Body of pancreas (tissue), 4 donors: ENCODE results near the gene TARM1. TPM values are rescaled to one million over a fixed set of nuclear protein-coding genes. Genes with fewer than 3 reads are reported as not detected.

Experiments
- ATAC-seq: fragments of 150-250 bp; one replicate; pipeline ENCODE4 v1.9.1; 2016
- DNase-seq, 4 donors: peaks; one replicate each; pipeline ENCODE4 v3.0.0-alpha.2; 2019
- H3K27ac ChIP-seq, 4 donors: fragments of 200-600 bp; sonication (generic); 1 replicate in 3 of 4; 2 replicates in 1 of 4; pipeline versions ENCODE4 v1.5.1 to v1.6.1; 2016 to 2019; ENCODE audit warnings: mild to moderate bottlenecking in 1 of 4, mixed read lengths in 1 of 4, moderate library complexity in 1 of 4
- H3K27me3 ChIP-seq, 2 donors: fragments of 200-600 bp; sonication (generic); one replicate each; pipeline ENCODE4 v1.6.0; 2016; ENCODE audit warnings: mild to moderate bottlenecking in 1 of 2
- H3K36me3 ChIP-seq, 2 donors: fragments of 200-600 bp; sonication (generic); replicated peaks in 1 of 2; 2 replicates each; pipeline ENCODE4 v1.5.1; 2016; ENCODE audit warnings: low read depth in 2 of 2; ENCODE audit not compliant: insufficient read depth in 1 of 2
- H3K4me1 ChIP-seq: fragments of 200-600 bp; sonication (generic); one replicate; pipeline ENCODE4 v1.6.0; 2016
- H3K4me3 ChIP-seq, 2 donors: fragments of 200-600 bp; sonication (generic); 1 replicate in 1 of 2; 2 replicates in 1 of 2; pipeline ENCODE4 v1.5.1; 2016 to 2019
- H3K9me3 ChIP-seq, 3 donors: fragments of 200-600 bp; sonication (generic); 1 replicate in 2 of 3; 2 replicates in 1 of 3; pipeline ENCODE4 v1.5.1; 2016
- POLR2A ChIP-seq, 3 donors: fragments of 450-650 bp; IDR thresholded peaks; one replicate each; pipeline ENCODE4 v1.6.1; 2016; ENCODE audit warnings: antibody characterized with exemption in 3 of 3, mild to moderate bottlenecking in 2 of 3
- WGBS, 2 donors: methylation state at CpG; one replicate each; pipeline ENCODE4 v1.1.5; 2017; 5-methylcytosine and 5-hydroxymethylcytosine counted together
- intact Hi-C: fragments of 100-400 bp; cut with DNase I; formaldehyde crosslinking; loops from one replicate; pipeline ENCODE4 v1.15.1; 2023
- small RNA-seq: library from RNA; depleted of rRNA; stranded (forward); fragments of <200 nt; gene quantifications from one replicate; pipeline ENCODE3, GENCODE V24; 2016
- total RNA-seq, 2 donors: library from RNA; depleted of rRNA; stranded (reverse); fragments of >200 nt; gene quantifications; one replicate each; pipeline ENCODE4 v1.1.0, GENCODE V29; 2016
- TF ChIP-seq, protein P1 (sequence below), 7 experiments: fragments of 450-650 bp in 4 of 7; fragments of 200-600 bp in 3 of 7; sonication (generic) in 3 of 7; IDR thresholded peaks; one replicate each; pipeline ENCODE4 v1.5.1; 2016 to 2019; ENCODE audit warnings: antibody characterized with exemption in 7 of 7

TARM1 gene
- total RNA-seq, 2 donors from 2014 or later = not detected

DNA sequence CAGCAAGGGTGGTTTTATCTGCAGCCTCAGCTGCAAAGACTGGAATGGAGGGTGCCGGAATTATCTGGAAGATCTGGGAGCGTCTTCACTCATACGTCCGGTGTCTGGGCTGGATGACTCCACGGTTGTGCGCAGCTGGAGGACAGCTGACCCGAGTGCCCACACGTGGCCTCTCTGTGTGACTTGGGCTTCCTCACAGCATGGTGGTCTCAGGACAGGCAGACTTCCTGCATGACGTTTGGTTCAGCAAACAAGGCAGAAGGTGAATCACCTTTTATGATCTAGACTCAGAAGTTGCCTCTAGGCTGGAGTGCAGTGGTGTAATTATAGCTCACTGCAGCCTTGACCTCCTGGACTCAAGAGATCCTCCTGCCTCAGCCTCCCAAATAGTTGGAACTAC lies 56.5 kb downstream of the TARM1 start:
- H3K27me3 ChIP-seq = no peaks in the 10 kb centered on the region
- no peak overlapping the region for H3K27ac ChIP-seq
- ATAC-seq (no peak), DNase-seq (no peak)
- H3K4me3 ChIP-seq = no peak overlapping the region
- H3K9me3 ChIP-seq = no peaks in the 10 kb centered on the region
- WGBS, 2 donors = 62 to 75% methylated on average over 2 to 9 of the region's 9 CpGs
- H3K4me1 ChIP-seq = peaks cover 11% of the 10 kb centered on the region
- TF ChIP-seq POLR2A (IDR thresholded peaks at IDR 0.05) = no peak
- TF ChIP-seq, protein P1, sequence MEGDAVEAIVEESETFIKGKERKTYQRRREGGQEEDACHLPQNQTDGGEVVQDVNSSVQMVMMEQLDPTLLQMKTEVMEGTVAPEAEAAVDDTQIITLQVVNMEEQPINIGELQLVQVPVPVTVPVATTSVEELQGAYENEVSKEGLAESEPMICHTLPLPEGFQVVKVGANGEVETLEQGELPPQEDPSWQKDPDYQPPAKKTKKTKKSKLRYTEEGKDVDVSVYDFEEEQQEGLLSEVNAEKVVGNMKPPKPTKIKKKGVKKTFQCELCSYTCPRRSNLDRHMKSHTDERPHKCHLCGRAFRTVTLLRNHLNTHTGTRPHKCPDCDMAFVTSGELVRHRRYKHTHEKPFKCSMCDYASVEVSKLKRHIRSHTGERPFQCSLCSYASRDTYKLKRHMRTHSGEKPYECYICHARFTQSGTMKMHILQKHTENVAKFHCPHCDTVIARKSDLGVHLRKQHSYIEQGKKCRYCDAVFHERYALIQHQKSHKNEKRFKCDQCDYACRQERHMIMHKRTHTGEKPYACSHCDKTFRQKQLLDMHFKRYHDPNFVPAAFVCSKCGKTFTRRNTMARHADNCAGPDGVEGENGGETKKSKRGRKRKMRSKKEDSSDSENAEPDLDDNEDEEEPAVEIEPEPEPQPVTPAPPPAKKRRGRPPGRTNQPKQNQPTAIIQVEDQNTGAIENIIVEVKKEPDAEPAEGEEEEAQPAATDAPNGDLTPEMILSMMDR (IDR thresholded peaks at IDR 0.05) = no peak
- intact Hi-C loops = loop anchor here (10.0 kb wide), 2 partner anchors 170 to 230 kb away; no protein-coding TSS in a partner anchor
- H3K36me3 ChIP-seq = no peaks in the 10 kb centered on the region

DNA sequence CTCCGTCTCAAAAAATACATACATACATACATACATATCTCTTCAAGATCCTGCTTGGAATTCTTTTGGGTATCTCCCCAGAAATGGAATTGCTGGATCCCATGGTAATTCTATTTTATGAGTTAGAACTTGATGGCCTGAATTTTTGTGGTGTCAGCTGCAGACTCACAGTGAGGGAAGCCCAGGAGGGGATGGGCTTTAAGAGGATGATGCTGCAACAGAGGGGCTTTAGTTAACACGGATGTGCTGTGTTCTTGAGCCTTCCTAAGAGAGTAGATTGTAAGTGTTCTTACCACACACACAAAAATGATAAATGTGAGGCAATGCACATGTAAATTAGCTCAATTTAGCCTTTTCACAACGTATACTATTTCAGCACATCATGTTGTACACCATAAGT lies 58.0 kb downstream of the TARM1 start:
- intact Hi-C loops = loop anchor here (10.0 kb wide), 2 partner anchors 168 to 228 kb away; no protein-coding TSS in a partner anchor
- Histone ChIP-seq H3K4me3 (no peak overlapping the region), H3K27ac (no peak overlapping the region), H3K9me3 (no peaks in the 10 kb centered on the region), H3K27me3 (no peaks in the 10 kb centered on the region), H3K36me3 (no peaks in the 10 kb centered on the region), H3K4me1 (peaks cover 11% of the 10 kb centered on the region)
- ATAC-seq (no peak), DNase-seq (no peak)
- 16 to 34% methylated on average over 2 to 3 of the region's 3 CpGs for WGBS, 2 donors
- TF ChIP-seq, protein P1 (IDR thresholded peaks at IDR 0.05) = no peak
- no peak for TF ChIP-seq POLR2A (IDR thresholded peaks at IDR 0.05)

- DNase-seq (no peak), ATAC-seq (no peak)
- TF ChIP-seq, protein P1 (IDR thresholded peaks at IDR 0.05) = no peak
- TF ChIP-seq POLR2A (IDR thresholded peaks at IDR 0.05) = no peak
- Histone ChIP-seq H3K9me3 (no peaks in the 10 kb centered on the region), H3K27ac (no peak overlapping the region), H3K27me3 (peaks cover 0 to 3% of the 10 kb centered on the region in 2 donors), H3K36me3 (no peaks in the 10 kb centered on the region), H3K4me3 (no peak overlapping the region), H3K4me1 (peaks cover 11% of the 10 kb centered on the region)
- 69 to 72% methylated on average over 13 of the region's 13 CpGs for WGBS, 2 donors
- intact Hi-C loops = loop anchor here (10.0 kb wide), 2 partner anchors 167 to 227 kb away; no protein-coding TSS in a partner anchor
Measured at GRCh38 chr19:54021932-54022331, 59.2 kb downstream of the TARM1 start.

GRCh38 chr19:54021363-54021762 lies 59.8 kb downstream of the TARM1 start:
- intact Hi-C loops = loop anchor here (10.0 kb wide), 2 partner anchors 167 to 227 kb away; no protein-coding TSS in a partner anchor

More at GRCh38 chr19:54021363-54021762, 59.8 kb downstream of the TARM1 start:
- Histone ChIP-seq H3K27ac (no peak overlapping the region), H3K27me3 (peaks cover 0 to 3% of the 10 kb centered on the region in 2 donors), H3K4me1 (peaks cover 11% of the 10 kb centered on the region), H3K4me3 (no peak overlapping the region), H3K9me3 (no peaks in the 10 kb centered on the region), H3K36me3 (no peaks in the 10 kb centered on the region)
- DNase-seq = no peak
- no peak for ATAC-seq
- WGBS, 2 donors = 73 to 92% methylated on average over 8 of the region's 8 CpGs
- TF ChIP-seq POLR2A (IDR thresholded peaks at IDR 0.05) = no peak
- TF ChIP-seq, protein P1 (IDR thresholded peaks at IDR 0.05) = no peak

Small RNA genes within 50 kb of the gene (small RNA-seq; reads per million reads assigned to genes)
- gene AC012314.20 = not detected

Other genes with a start within 250 kb of the TARM1 start
- 10 to 100 TPM; 12.2 to 30.0 TPM for gene MYADM, start 213.5 kb downstream of the TARM1 start, total RNA-seq
- under 1 TPM in 1 of 2 donors, not detected in 1; 0.26 TPM for gene PRKCG, start 199.2 kb downstream of the TARM1 start, total RNA-seq
- gene CACNG7, start 172.1 kb downstream of the TARM1 start, total RNA-seq = not detected
- not detected for gene CACNG8, start 118.4 kb downstream of the TARM1 start, total RNA-seq
- not detected for gene CACNG6, start 89.7 kb downstream of the TARM1 start, total RNA-seq
- not detected for gene VSTM1, start 17.5 kb downstream of the TARM1 start, total RNA-seq
- 1 to 10 TPM in 1 of 2 donors, not detected in 1; 2.3 TPM for gene OSCAR, start 19.4 kb upstream of the TARM1 start, total RNA-seq
- gene NDUFA3, start 21.5 kb upstream of the TARM1 start, total RNA-seq = 1 to 10 TPM; 4.7 to 5.3 TPM
- 10 to 100 TPM in 1 of 2 donors, 1 to 10 TPM in 1; 6.5 to 11.9 TPM for gene TFPT, start 34.3 kb upstream of the TARM1 start, total RNA-seq
- gene PRPF31, start 34.4 kb upstream of the TARM1 start, total RNA-seq = 10 to 100 TPM; 17.8 to 24.1 TPM
- gene CNOT3, start 56.4 kb upstream of the TARM1 start, total RNA-seq = 10 to 100 TPM; 22.4 to 51.4 TPM
- 1 to 10 TPM; 4.0 to 9.6 TPM for gene LENG1, start 78.4 kb upstream of the TARM1 start, total RNA-seq
- gene TMC4, start 91.8 kb upstream of the TARM1 start, total RNA-seq = 100 to 1,000 TPM in 1 of 2 donors, 10 to 100 TPM in 1; 57.3 to 126 TPM
- gene MBOAT7, start 108.2 kb upstream of the TARM1 start, total RNA-seq = 10 to 100 TPM; 40.5 to 98.9 TPM
- 10 to 100 TPM; 33.9 to 56.6 TPM for gene TSEN34, start 109.9 kb upstream of the TARM1 start, total RNA-seq
- gene RPS9, start 119.5 kb upstream of the TARM1 start, total RNA-seq = 1,000 to 10,000 TPM; 1,319 to 1,729 TPM
- gene LILRB3, start 141.6 kb upstream of the TARM1 start, total RNA-seq = 1 to 10 TPM in 1 of 2 donors, under 1 TPM in 1; 0.33 to 2.1 TPM
- not detected for gene LILRA6, start 161.4 kb upstream of the TARM1 start, total RNA-seq
- gene LILRB5, start 175.9 kb upstream of the TARM1 start, total RNA-seq = 1 to 10 TPM; 3.1 to 6.6 TPM
- 1 to 10 TPM in 1 of 2 donors, under 1 TPM in 1; 0.78 to 1.3 TPM for gene LILRB2, start 199.7 kb upstream of the TARM1 start, total RNA-seq
- under 1 TPM in 1 of 2 donors, not detected in 1; 0.78 TPM for gene LILRA5, start 231.8 kb upstream of the TARM1 start, total RNA-seq